SK-N-SH (cell line): ENCODE data around the gene ZBTB16. TPM values are rescaled to one million over a fixed set of nuclear protein-coding genes. Genes with fewer than 3 reads are reported as not detected.

Experiments
- CTCF ChIA-PET: fragments of 300-600, 350-600 bp; formaldehyde crosslinking; extraction: SDS; loops from one replicate; lab custom pipeline; 2021; lab: Yijun Ruan, JAX
- POLR2A ChIA-PET: fragments of 350-600 bp; sonication (Branson Sonifier 250); formaldehyde crosslinking; extraction: SDS; loops from one replicate; lab custom pipeline; 2020; ENCODE audit warnings: antibody characterized with exemption, inconsistent platforms; lab: Yijun Ruan, JAX
- DNase-seq: peaks from one replicate; pipeline ENCODE4 v3.0.0; 2012
- H2AFZ ChIP-seq: fragments of 200-600 bp; sonication (generic); 2 replicates; pipeline ENCODE4 v1.8.1; 2016; ENCODE audit warnings: antibody characterized with exemption, mild to moderate bottlenecking, low read depth
- H3F3A ChIP-seq: fragments of 200-600 bp; sonication (generic); replicated peaks from 2 replicates; pipeline ENCODE3; 2016; ENCODE audit warnings: antibody characterized with exemption, mild to moderate bottlenecking; ENCODE audit not compliant: insufficient read depth
- H3K27ac ChIP-seq, 2 experiments: fragments of 200-500 bp in 1 of 2; fragments of 200-600 bp in 1 of 2; sonication (Bioruptor generic) in 1 of 2; sonication (generic), shearing (Covaris generic) in 1 of 2; 2 replicates each; pipeline versions ENCODE4 v1.5.1 to v1.6.1; 2014 to 2016; ENCODE audit warnings: low read depth in 2 of 2, inconsistent platforms in 1 of 2, low read length in 1 of 2, mild to moderate bottlenecking in 1 of 2, mixed read lengths in 1 of 2
- H3K27me3 ChIP-seq: fragments of 200-600 bp; sonication (generic), shearing (Covaris generic); 2 replicates; pipeline ENCODE4 v1.6.1; 2016; ENCODE audit warnings: mixed run types; ENCODE audit not compliant: insufficient read depth
- H3K36me3 ChIP-seq, 2 experiments: fragments of 200-500 bp in 1 of 2; fragments of 200-600 bp in 1 of 2; sonication (Bioruptor generic) in 1 of 2; sonication (generic) in 1 of 2; replicated peaks in 1 of 2; 2 replicates each; pipeline versions ENCODE3 to v1.5.1; 2014 to 2016; ENCODE audit warnings: low read length in 1 of 2, mild to moderate bottlenecking in 1 of 2; ENCODE audit not compliant: insufficient read depth in 2 of 2, control insufficient read depth in 1 of 2
- H3K4me1 ChIP-seq, 2 experiments: fragments of 200-500 bp in 1 of 2; fragments of 200-600 bp in 1 of 2; sonication (Bioruptor generic) in 1 of 2; sonication (generic), shearing (Covaris generic) in 1 of 2; 2 replicates each; pipeline versions ENCODE4 v1.5.1 to v1.6.1; 2014 to 2016; ENCODE audit warnings: low read depth in 1 of 2, low read length in 1 of 2, mixed run types in 1 of 2; ENCODE audit not compliant: insufficient read depth in 2 of 2, control insufficient read depth in 1 of 2
- H3K4me2 ChIP-seq: fragments of 200-600 bp; sonication (generic), shearing (Covaris generic); 2 replicates; pipeline ENCODE4 v1.6.1; 2017; ENCODE audit warnings: mixed run types
- H3K4me3 ChIP-seq, 2 experiments: fragments of 200-500 bp in 1 of 2; fragments of 200-600 bp in 1 of 2; sonication (Bioruptor generic) in 1 of 2; sonication (generic), shearing (Covaris generic) in 1 of 2; 2 replicates each; pipeline versions ENCODE4 v1.5.1 to v1.8.1; 2014 to 2016; ENCODE audit warnings: low read depth in 2 of 2, inconsistent platforms in 1 of 2, low read length in 1 of 2, mild to moderate bottlenecking in 1 of 2, mixed read lengths in 1 of 2, moderate library complexity in 1 of 2
- H3K79me2 ChIP-seq: fragments of 200-600 bp; sonication (generic); 2 replicates; pipeline ENCODE4 v1.8.1; 2017; ENCODE audit warnings: mild to moderate bottlenecking; ENCODE audit not compliant: insufficient read depth
- H3K9ac ChIP-seq: fragments of 200-600 bp; sonication (generic); 2 replicates; pipeline ENCODE4 v1.6.1; 2017; ENCODE audit warnings: mixed run types
- H3K9me2 ChIP-seq: fragments of 200-600 bp; sonication (generic); 2 replicates; pipeline ENCODE4 v1.6.1; 2017; ENCODE audit warnings: mixed run types
- H3K9me3 ChIP-seq: fragments of 200-600 bp; sonication (generic); 2 replicates; pipeline ENCODE4 v1.6.1; 2017; ENCODE audit warnings: mixed run types, mild to moderate bottlenecking, moderate library complexity
- H4K20me1 ChIP-seq: fragments of 200-600 bp; sonication (generic); 2 replicates; pipeline ENCODE4 v1.6.1; 2017; ENCODE audit warnings: mild to moderate bottlenecking, mixed run types; ENCODE audit not compliant: insufficient read depth
- ELF1 ChIP-seq: IDR thresholded peaks from 2 replicates; pipeline ENCODE4 v1.4.0; 2012
- FOXJ3 ChIP-seq: sonication (generic); formaldehyde crosslinking; IDR thresholded peaks from 2 replicates; pipeline ENCODE4 v1.5.1; 2020; ENCODE audit warnings: mild to moderate bottlenecking, missing genetic modification reagents
- FOXM1 ChIP-seq: IDR thresholded peaks from 2 replicates; pipeline ENCODE4 v1.4.0; 2012; ENCODE audit warnings: low read depth, mild to moderate bottlenecking
- GABPA ChIP-seq: IDR thresholded peaks from 2 replicates; pipeline ENCODE4 v1.4.0; 2012; ENCODE audit warnings: low read depth, mild to moderate bottlenecking
- JUND ChIP-seq: IDR thresholded peaks from 2 replicates; pipeline ENCODE4 v1.4.0; 2012
- MEF2A ChIP-seq: IDR thresholded peaks from 2 replicates; pipeline ENCODE4 v1.4.0; 2012; ENCODE audit warnings: low read depth, borderline replicate concordance
- MXI1 ChIP-seq: IDR thresholded peaks from 2 replicates; pipeline ENCODE4 v1.6.1; 2012; ENCODE audit warnings: mild to moderate bottlenecking, low read depth, low read length, improper control_type of control experiment
- NRF1 ChIP-seq: IDR thresholded peaks from 2 replicates; pipeline ENCODE4 v1.6.1; 2012; ENCODE audit warnings: low read depth, mild to moderate bottlenecking, low read length
- PBX3 ChIP-seq: IDR thresholded peaks from 2 replicates; pipeline ENCODE4; 2012
- POLR2AphosphoS5 ChIP-seq: IDR thresholded peaks from 2 replicates; pipeline ENCODE4 v1.6.1; 2012; ENCODE audit warnings: low read depth, low read length
- RAD21 ChIP-seq: IDR thresholded peaks from 2 replicates; pipeline ENCODE4 v1.6.1; 2012; ENCODE audit warnings: mild to moderate bottlenecking, low read length
- REST ChIP-seq: IDR thresholded peaks from 2 replicates; pipeline ENCODE4 v1.6.1; 2012; ENCODE audit warnings: mild to moderate bottlenecking, low read depth, low read length, moderate library complexity
- WGBS: methylation state at CpG from one replicate; pipeline ENCODE4 v1.1.6; 2017; ENCODE audit warnings: low lambda C conversion rate; 5-methylcytosine and 5-hydroxymethylcytosine counted together
- polyA plus RNA-seq, 3 experiments: library from polyadenylated mRNA; depleted of rRNA; stranded (reverse); fragments of >200 nt; gene quantifications; 2 replicates each; pipeline ENCODE4 v1.2.3, GENCODE V29; 2012
- TF ChIP-seq, protein P1 (sequence below): fragments of 200-600 bp; sonication (generic); IDR thresholded peaks from 2 replicates; pipeline ENCODE4 v1.6.1; 2017; ENCODE audit warnings: antibody characterized with exemption, mild to moderate bottlenecking, moderate library complexity

Gene ZBTB16
- polyA plus RNA-seq, 1 of the 3 experiments (the other 2 are of a cell fraction): not detected

DNA sequence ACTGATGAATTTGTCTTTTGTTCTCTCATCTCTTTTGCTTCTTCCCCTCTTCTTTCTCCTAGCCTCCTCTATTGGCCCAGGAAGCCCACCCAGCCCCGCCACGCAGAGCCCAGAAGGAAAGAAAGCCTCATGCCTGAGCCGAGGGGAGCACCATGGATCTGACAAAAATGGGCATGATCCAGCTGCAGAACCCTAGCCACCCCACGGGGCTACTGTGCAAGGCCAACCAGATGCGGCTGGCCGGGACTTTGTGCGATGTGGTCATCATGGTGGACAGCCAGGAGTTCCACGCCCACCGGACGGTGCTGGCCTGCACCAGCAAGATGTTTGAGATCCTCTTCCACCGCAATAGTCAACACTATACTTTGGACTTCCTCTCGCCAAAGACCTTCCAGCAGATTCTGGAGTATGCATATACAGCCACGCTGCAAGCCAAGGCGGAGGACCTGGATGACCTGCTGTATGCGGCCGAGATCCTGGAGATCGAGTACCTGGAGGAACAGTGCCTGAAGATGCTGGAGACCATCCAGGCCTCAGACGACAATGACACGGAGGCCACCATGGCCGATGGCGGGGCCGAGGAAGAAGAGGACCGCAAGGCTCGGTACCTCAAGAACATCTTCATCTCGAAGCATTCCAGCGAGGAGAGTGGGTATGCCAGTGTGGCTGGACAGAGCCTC is 3.8 kb downstream of the ZBTB16 start:
- no peak overlapping the region for H2AFZ ChIP-seq
- CTCF ChIA-PET: interaction anchor here (0.8 to 2.7 kb wide), 3 partner anchors 16 to 198 kb away, joined by 3 to 8 read pairs (median 3); no protein-coding TSS in a partner anchor
- no peaks in the 10 kb centered on the region for H3K9me3 ChIP-seq
- TF ChIP-seq, protein P1, sequence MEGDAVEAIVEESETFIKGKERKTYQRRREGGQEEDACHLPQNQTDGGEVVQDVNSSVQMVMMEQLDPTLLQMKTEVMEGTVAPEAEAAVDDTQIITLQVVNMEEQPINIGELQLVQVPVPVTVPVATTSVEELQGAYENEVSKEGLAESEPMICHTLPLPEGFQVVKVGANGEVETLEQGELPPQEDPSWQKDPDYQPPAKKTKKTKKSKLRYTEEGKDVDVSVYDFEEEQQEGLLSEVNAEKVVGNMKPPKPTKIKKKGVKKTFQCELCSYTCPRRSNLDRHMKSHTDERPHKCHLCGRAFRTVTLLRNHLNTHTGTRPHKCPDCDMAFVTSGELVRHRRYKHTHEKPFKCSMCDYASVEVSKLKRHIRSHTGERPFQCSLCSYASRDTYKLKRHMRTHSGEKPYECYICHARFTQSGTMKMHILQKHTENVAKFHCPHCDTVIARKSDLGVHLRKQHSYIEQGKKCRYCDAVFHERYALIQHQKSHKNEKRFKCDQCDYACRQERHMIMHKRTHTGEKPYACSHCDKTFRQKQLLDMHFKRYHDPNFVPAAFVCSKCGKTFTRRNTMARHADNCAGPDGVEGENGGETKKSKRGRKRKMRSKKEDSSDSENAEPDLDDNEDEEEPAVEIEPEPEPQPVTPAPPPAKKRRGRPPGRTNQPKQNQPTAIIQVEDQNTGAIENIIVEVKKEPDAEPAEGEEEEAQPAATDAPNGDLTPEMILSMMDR: no peak
- TF ChIP-seq JUND: no peak
- TF ChIP-seq NRF1: no peak
- TF ChIP-seq, all 33 proteins: peak for 0
- Histone ChIP-seq H3K9ac (no peak overlapping the region), H3K4me3 (no peak overlapping the region), H3K4me1 (peaks cover 0 to 7% of the 10 kb centered on the region in 2 experiments; a peak in 1 of 4 replicates), H3F3A (no peaks in the 10 kb centered on the region), H3K36me3 (no peaks in the 10 kb centered on the region), H3K4me2 (no peak overlapping the region), H3K27me3 (peaks cover 60% of the 10 kb centered on the region), H3K9me2 (no peaks in the 10 kb centered on the region), H4K20me1 (no peaks in the 10 kb centered on the region), H3K79me2 (no peaks in the 10 kb centered on the region), H3K27ac (no peak overlapping the region)
- 82% methylated on average over 26 of the region's 26 CpGs for WGBS
- POLR2A ChIA-PET: no interaction called here
- no peak for DNase-seq

DNA sequence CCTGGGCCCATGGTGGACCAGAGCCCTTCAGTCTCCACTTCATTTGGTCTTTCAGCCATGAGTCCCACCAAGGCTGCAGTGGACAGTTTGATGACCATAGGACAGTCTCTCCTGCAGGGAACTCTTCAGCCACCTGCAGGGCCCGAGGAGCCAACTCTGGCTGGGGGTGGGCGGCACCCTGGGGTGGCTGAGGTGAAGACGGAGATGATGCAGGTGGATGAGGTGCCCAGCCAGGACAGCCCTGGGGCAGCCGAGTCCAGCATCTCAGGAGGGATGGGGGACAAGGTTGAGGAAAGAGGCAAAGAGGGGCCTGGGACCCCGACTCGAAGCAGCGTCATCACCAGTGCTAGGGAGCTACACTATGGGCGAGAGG is 4.3 kb downstream of the ZBTB16 start:
- Histone ChIP-seq H3K79me2 (no peaks in the 10 kb centered on the region), H3K9me3 (no peaks in the 10 kb centered on the region), H3K4me3 (no peak overlapping the region), H3F3A (no peaks in the 10 kb centered on the region), H3K27me3 (peaks cover 55% of the 10 kb centered on the region), H3K9me2 (no peaks in the 10 kb centered on the region), H4K20me1 (no peaks in the 10 kb centered on the region), H3K27ac (no peak overlapping the region), H3K9ac (no peak overlapping the region), H3K36me3 (no peaks in the 10 kb centered on the region), H3K4me1 (peaks cover 0 to 7% of the 10 kb centered on the region in 2 experiments; a peak in 1 of 4 replicates), H2AFZ (no peak overlapping the region), H3K4me2 (no peak overlapping the region)
- no peak for DNase-seq
- CTCF ChIA-PET: interaction anchor here (1.8 to 2.7 kb wide), 2 partner anchors 9 to 198 kb away, joined by 6 to 8 read pairs; no protein-coding TSS in a partner anchor
- 62% methylated on average over 8 of the region's 8 CpGs for WGBS
- TF ChIP-seq REST (no peak), PBX3 (no peak), JUND (no peak), NRF1 (no peak), FOXJ3 (CRISPR knock-in tag) (no peak), RAD21 (no peak), FOXM1 (no peak), MXI1 (no peak), GABPA (no peak), POLR2AphosphoS5 (no peak), MEF2A (no peak), ELF1 (no peak)
- TF ChIP-seq, protein P1: no peak
- POLR2A ChIA-PET: no interaction called here
